Measurements from ENCODE around the gene MRPS24.
A peak's percentile ranks its signal among the peaks of the same experiment; 100 is the strongest.
"Not testable (repeated sequence)": the region's sequence is repeated elsewhere in the genome, so short reads cannot be mapped to it uniquely, and the experiment has no call there.

Gene MRPS24

GRCh38 chr7:43838201-43838658 is 31.1 kb downstream of the MRPS24 start:
- no peak for DNase-seq (ENCODE audit: low spot score)

DNA sequence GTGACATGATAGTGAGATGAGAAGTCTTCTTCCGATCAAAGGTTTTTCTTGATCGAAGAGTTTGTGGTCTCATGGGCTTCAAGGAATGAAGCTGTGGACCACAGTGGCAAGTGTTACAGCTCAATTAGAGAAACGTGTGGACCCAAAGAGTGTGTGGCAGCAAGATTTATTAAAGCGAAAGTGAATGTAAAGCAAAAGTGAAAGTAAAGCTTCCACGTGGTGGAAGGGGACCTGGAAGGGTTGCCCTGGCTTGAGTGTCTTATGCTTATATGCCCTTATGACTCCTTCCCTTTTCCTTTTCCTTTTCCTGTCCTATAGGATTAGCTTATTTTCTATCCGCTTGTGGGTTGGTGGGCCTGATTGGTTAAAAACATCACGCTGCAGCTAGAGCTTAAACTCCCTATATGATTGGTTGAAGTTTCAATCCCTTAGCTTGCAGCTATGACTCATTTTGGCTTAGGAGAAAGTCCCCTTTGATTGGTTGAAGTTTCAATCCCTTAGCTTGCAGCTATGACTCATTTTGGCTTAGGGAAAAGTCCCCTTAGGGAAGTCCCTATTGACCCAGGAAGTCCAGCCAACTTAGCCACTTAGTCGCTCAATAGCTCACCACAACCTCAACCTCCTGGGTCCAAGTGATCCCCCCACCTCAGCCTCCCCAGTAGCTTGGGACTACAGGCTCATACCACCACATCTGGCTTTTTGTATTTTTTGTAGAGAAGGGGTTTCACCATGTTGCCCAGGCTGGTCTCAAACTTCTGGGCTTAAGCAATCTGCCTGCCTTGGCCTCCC is 34.7 kb downstream of the MRPS24 start:
- peak; percentile 76 for DNase-seq (ENCODE audit: low spot score)

DNA sequence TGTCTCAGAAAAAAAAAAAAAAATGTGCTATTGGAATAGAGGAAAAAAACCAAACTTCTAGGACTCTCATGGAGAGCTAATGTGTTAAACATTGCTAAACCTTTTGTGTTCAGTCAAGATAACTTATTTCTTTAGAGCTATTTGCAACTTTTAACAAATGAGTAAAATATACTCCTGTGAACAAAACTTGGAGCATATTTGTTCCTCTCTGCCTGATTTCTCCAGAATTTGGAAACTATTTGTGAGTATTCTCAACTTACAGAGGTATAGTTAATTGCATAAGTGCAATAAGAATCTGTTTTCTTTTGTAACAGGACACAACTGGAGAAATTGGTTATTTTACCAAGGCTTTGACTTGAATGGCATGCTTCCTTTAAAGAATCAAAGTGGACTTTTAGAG is 38.4 kb downstream of the MRPS24 start:
- not testable (repeated sequence) for DNase-seq (ENCODE audit: low spot score)

DNA sequence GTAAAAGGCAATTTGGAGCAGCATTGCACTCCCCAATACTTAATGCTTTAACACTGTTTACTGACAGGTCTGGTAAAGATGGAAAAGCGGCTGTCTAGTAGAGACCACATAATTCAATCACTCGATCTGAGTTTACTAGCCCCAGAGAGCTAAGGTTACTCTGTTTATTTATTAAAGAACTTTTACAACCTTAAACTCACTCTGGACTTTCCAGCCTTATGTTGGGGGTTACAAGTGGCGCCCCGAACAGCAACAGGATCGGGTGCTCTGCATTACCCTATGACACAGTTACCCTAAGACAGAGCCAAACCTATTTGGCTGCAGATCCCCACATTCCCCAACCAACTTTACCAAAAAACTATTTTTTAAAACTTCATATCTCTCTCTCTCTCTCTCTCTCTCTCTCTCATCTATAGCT is 43.9 kb downstream of the MRPS24 start:
- no peak for DNase-seq (ENCODE audit: low spot score)

DNA sequence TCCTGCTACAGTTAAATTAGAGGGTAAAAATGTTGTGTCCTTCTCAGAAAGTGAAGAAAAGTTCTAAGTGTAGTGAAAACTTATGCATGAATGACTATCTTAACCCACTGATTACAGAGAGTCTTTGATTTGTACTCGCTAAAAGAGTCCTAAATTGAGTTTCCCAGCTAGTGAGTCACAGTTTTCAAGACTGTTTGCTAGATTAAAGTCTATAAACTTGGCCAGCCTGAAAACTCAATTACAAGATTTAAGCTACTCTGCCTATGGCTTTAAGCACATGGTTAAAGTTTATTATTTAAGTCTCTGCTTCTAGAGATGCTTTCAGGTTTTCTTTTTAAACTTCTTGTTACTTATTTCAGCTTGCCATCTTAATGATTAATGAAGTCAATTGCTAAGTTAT is 44.4 kb downstream of the MRPS24 start:
- DNase-seq (ENCODE audit: low spot score) = no peak

DNA sequence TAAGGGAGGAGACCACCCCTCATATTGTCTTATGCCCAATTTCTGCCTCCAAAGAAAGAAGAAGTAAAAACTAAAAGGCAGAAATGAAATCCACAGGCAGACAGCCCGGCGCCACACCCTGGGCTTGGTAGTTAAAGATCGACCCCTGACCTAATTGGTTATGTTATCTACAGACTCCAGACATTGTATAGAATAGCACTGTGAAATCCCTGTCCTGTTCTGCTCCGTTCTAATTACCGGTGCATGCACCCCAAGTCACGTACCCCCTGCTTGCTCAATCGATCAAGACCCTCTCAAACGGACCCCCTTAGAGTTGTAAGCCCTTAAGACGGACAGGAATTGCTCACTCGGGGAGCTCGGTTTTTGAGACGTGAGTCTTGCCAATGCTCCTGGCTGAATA is 44.8 kb downstream of the MRPS24 start:
- DNase-seq (ENCODE audit: low spot score) = not testable (repeated sequence)

DNA sequence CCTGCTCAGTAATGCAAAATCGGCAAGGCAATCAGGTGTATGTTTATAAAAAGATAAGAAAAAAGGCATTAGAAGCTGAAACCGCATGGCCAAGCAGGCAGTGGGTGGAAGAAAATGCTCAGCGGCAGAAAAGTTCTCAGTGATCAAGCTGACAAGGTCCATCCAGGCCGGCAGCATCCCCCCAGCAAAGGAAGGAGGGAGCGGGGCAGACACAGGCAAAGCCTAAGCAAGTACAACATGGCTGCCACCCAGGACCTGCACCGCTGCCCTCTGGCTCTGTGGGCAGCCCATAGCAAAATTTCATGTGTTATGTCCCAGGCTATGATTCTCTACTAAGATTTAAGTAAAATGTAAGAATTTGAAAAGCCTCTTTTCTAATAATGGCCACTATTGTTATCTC is 45.4 kb downstream of the MRPS24 start:
- no peak for DNase-seq (ENCODE audit: low spot score)

- not testable (repeated sequence) for DNase-seq (ENCODE audit: low spot score)
Observed at GRCh38 chr7:43823425-43823824, 45.9 kb downstream of the MRPS24 start.
